IPS-11a (cell line): ENCODE measurements around the gene SLC28A1.

Source experiments
- H3K4me3 ChIP-seq: one replicate; pipeline ENCODE4 v1.5.1; 2013; ENCODE audit warnings: low read depth, low read length, control low read depth

SLC28A1 gene

GRCh38 chr15:84881520-84881830 is 3.0 kb upstream of the SLC28A1 start:
- H3K4me3 ChIP-seq = no peak overlapping the region

GRCh38 chr15:84883466-84883865 is 996 bp upstream of the SLC28A1 start:
- no peak overlapping the region for H3K4me3 ChIP-seq

DNA sequence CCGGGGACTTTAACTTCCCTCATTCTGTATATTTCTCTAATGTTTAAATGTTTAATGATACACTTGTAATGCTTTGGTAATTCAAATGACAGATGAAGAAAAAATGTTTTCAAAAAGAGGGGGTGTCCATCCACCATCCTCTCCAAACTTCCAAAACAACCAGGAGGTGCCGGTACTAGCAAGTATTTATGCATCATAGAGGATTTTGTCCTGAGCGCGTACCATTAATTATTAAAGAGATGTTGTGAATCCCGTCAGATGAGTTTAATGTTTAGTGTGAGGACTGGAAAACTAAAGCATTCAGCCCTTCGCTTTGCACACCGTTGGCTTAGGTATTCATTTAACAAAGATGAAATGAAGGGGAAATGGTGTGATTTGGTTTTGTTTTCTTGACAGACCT is 1.3 kb downstream of the SLC28A1 start:
- H3K4me3 ChIP-seq = no peak overlapping the region

DNA sequence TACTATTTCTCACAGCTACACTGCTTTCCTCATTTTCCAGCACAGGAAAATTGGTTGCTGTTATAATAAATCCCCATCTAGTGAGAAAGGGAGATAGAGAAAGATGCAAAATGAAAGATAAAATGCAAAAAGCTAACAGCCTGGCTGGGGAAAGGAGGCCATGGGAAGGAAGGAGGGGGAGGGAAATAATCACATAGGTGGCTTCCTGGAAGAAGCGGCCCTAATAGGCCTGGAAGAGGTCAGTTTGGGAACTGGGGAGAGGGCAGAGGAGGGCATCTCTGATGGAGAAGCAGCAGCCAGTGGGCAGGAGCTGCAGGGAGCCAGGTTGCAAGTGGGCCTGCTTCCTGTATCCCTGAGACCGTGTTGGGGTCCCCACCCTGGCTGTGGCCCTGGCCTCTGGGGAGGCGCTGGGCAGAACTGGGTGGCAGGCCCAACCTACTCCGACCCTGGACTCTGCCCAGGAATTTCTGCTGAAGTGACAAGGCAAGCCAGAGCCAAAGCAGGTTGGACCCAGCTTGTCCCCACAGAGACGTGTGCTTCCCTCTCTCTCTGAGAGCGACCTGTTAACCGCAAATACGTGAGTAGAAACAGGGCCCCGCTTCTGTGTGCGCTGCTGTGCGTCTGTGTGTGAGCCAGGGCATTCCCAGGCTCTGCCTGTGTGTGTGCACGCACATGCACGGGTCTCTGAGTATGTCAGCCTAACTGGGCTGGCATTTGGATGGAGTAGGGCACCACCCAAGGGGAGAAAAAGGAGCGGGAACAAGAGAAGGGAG is 1.9 kb downstream of the SLC28A1 start:
- no peak overlapping the region for H3K4me3 ChIP-seq

- H3K4me3 ChIP-seq = no peak overlapping the region
Measured at GRCh38 chr15:84886984-84887299, 2.5 kb downstream of the SLC28A1 start.

DNA sequence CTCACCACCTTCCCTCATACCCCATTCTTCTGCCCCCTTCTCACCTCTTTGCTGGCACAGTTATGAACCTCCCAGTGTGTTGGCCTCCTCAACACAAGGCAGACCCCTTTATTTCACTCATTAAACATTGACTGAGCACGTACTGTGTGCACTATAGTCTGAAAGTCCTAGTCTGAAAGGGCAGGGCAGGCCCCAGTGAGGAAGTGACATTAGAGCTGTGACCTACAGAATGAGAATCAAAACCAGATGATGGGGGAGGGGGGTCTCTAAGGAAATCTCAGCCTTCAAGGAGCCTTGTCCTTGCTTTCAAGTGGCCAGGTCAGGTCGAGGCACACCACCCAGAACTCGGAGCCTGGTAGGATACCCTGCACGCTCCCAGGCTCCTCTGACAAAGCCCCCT is 3.5 kb downstream of the SLC28A1 start:
- no peak overlapping the region for H3K4me3 ChIP-seq

DNA sequence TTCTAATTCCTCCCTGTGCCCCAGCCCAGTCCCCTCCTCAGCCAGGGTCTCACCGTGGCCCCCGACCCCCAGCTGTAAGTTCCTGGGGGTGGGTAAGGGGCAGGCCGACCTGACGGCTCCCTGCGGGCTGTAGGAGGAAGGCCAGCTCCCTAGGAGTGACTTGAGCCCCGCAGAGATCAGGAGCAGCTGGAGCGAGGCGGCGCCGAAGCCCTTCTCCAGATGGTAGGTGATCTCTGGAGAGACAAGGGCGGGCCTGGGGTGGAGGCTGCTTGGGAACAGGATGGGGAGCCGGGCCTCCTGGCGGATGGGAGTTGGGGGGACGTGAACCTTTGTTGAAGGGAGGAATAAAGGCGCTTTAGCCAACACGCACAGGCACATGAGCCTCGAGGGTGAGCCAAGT is 4.2 kb downstream of the SLC28A1 start:
- no peak overlapping the region for H3K4me3 ChIP-seq

- H3K4me3 ChIP-seq = no peak overlapping the region
Measured at GRCh38 chr15:84889313-84889990, 5.0 kb downstream of the SLC28A1 start.

DNA sequence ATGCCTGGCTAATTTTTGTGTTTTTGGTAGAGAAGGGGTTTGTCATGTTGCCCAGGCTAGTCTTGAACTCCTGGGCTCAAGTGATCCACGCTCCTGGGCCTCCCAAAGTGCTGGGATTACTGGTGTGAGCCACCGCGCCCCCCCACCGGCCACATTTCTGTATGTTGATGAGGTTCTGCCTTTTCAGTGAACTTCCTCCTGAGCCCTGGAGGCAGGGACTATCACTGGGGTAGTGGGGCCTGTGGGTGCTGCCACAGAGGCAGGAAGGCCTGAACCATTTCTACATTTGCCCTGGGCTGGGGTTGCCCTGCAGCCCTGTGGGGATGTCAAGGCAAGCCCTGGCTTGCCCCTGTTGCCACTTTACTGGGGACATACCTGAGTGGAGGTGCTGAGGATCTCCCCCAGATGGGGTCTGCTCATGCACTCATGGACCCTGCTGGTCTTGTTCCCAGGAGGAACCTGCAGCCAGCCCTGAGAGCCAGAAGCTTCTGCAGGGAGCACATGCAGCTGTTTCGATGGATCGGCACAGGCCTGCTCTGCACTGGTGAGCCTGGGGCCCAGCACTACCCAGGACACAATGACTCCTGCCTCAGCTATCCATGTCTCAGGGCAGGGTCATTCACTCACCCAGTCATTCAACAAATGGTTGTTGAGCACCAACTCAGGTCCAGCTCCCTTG is 5.7 kb downstream of the SLC28A1 start:
- H3K4me3 ChIP-seq = no peak overlapping the region

GRCh38 chr15:84890670-84891162 is 6.3 kb downstream of the SLC28A1 start:
- H3K4me3 ChIP-seq = no peak overlapping the region

- H3K4me3 ChIP-seq = no peak overlapping the region
Measured at GRCh38 chr15:84891339-84891738, 6.9 kb downstream of the SLC28A1 start.

DNA sequence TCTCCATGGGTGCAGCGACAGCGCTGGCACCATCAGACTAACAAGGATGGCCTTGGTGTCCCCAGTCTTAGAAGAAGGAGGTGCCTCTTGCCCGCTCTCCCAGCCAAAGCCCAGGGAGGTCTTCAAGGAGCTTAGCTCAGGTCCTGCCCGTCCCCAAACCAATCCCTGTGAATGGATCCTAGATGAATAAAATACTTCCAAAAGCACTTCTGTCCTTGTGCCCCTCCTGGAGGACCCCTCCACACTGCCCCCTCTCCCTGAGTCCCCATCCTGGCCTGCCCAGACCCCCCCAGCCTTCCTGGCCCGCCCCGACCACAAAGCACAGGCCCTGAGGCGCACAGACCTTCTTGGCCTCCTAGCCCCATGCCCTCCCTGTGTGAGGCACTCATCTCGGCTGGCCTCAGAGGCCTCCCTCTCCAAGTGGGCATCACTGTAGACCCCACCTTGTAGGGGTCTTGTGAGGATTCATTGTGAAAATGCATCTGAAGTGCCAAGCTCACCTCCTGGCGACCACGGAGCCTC is 8.4 kb downstream of the SLC28A1 start:
- no peak overlapping the region for H3K4me3 ChIP-seq

- no peak overlapping the region for H3K4me3 ChIP-seq
Measured at GRCh38 chr15:84893607-84894006, 9.1 kb downstream of the SLC28A1 start.

GRCh38 chr15:84894736-84895425 is 10.4 kb downstream of the SLC28A1 start:
- H3K4me3 ChIP-seq = no peak overlapping the region

GRCh38 chr15:84898761-84899160 is 14.3 kb downstream of the SLC28A1 start:
- no peak overlapping the region for H3K4me3 ChIP-seq

DNA sequence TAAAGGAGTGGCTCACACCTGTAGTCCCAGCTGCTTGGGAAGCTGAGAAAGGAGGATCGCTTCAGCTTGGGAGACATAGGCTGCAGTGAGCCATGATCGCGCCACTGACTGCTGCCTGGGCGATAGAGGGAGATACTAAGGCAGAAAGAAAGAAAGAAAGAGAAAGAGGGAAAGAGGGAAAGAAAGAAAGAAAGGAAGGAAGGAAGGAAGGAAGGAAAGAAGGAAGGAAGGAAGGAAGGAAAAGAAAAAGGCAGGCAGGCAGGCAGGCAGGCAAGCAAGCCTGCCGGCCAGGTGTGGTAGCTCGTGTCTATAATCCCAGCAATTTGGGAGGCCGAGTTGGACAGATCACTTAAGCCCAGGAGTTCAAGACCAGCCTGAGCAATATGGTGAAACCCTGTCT is 15.3 kb downstream of the SLC28A1 start:
- no peak overlapping the region for H3K4me3 ChIP-seq

DNA sequence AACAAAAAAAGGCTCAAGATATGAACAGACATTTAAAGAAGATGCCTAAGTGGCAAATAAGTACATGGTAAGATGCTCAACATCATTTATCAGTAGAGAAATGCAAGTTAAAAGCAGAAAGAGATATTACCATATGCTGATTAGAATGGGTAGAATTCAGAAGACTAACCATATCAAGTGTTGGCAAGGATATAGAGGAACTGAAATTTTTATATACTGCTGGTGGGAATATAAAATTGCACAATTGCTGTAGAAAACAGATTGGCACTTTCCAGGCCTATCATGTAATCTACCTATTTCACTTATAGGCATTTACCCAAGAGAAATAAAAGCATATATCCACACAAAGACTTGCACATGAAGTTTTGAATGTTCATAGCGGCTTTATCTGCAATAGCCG is 17.1 kb downstream of the SLC28A1 start:
- no peak overlapping the region for H3K4me3 ChIP-seq

GRCh38 chr15:84903751-84904150 is 19.3 kb downstream of the SLC28A1 start:
- no peak overlapping the region for H3K4me3 ChIP-seq

DNA sequence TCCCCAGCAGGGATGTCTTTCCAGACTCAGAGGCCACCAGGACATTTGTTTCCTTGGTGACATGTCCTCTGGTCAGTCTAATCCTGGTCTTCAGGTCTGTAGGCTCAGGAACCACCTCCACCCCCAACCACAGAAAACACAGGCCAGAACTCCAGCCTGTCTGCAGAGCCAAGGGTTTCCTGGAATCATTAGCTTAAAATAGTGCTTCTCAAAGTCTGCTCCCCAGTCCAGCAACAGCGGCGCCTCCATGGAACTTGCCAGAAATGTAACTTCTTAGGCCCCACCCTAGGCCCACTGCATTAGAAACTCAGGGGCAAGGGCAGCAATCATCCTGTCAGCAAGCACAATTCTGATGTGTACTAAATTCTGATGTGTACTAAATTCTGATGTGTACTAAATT is 20.0 kb downstream of the SLC28A1 start:
- no peak overlapping the region for H3K4me3 ChIP-seq

DNA sequence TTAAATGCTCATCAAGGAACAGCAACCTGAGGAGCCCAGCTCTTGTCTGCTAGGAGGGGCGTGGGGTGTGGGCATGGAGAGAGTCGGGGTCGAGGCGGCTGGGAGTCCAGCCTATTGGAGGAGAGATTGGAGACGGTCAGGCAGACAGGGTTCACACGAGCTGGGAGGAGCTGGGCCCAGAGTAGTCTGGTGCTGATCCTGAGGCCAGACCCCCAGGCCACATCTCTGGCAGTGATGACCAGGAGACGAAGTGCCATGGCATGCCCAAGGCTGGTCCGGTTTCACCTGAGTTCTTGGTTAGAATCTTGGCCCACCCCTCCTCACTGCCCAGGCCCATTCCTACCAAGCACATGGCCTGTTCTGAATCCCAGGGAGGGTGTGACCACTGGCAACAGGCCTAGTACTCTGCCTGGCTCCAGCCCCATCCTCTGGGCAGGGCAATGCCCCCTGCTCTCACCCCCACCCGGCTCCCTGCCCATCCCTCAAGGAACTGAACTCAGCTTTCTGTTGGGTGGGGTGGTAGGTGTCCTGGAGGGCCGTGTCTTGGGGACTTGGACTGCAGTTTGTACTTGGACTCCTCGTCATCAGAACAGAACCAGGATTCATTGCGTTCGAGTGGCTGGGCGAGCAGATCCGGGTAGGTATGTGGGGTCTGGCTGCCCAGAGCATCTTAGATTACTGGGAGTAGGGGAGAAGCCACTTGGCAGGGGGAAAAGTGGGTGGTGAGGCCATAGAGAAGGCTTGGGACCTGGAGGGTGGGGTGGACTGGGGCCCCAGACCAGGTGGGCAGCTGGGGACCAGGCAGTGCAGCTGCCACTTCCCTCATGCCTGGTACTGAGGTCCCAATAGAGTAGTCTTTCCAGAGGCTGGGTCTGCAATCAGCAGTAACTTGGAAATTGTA is 20.8 kb downstream of the SLC28A1 start:
- no peak overlapping the region for H3K4me3 ChIP-seq
